Fibroblast of lung (primary cell): ENCODE data around the gene DMBT1.

Source experiments
- CTCF ChIP-seq, 2 donors: IDR thresholded peaks in 1 of 2; conservative IDR thresholded peaks in 1 of 2; 1 replicate in 1 of 2; 2 replicates in 1 of 2; pipeline ENCODE4 v1.5.1; 2011 to 2012; ENCODE audit warnings: low read length in 2 of 2, control low read depth in 1 of 2, inconsistent platforms in 1 of 2, low read depth in 1 of 2, mild to moderate bottlenecking in 1 of 2
- EZH2 ChIP-seq: IDR thresholded peaks from 2 replicates; pipeline ENCODE4 v1.5.1; 2012; ENCODE audit warnings: low read length, control low read depth, mild to moderate bottlenecking; ENCODE audit errors: missing control alignments

GRCh38 chr10:122561792-122562191, 1.2 kb downstream of the DMBT1 start:
- no peak for TF ChIP-seq CTCF (conservative IDR thresholded peaks at IDR 0.05 in 1 of 2, IDR thresholded peaks at IDR 0.05 in 1 of 2; ENCODE audit: low read depth in 1 of 2, low read length in 2 of 2)
- TF ChIP-seq EZH2 = no peak
